AG09319 (cell line): ENCODE measurements around the gene POMT2.
"Not testable (repeated sequence)": the region's sequence is repeated elsewhere in the genome, so short reads cannot be mapped to it uniquely, and the experiment has no call there.

Experiments
- DNase-seq: peaks from one replicate; pipeline ENCODE4 v3.0.0-alpha.2; 2010; ENCODE audit warnings: low read depth; ENCODE audit errors: extremely low read depth
- TF ChIP-seq, protein P1 (sequence below): IDR thresholded peaks from 2 replicates; pipeline ENCODE4 v1.5.1; 2011; ENCODE audit warnings: low read depth, mild to moderate bottlenecking, inconsistent platforms, low read length, moderate library complexity

POMT2 gene

DNA sequence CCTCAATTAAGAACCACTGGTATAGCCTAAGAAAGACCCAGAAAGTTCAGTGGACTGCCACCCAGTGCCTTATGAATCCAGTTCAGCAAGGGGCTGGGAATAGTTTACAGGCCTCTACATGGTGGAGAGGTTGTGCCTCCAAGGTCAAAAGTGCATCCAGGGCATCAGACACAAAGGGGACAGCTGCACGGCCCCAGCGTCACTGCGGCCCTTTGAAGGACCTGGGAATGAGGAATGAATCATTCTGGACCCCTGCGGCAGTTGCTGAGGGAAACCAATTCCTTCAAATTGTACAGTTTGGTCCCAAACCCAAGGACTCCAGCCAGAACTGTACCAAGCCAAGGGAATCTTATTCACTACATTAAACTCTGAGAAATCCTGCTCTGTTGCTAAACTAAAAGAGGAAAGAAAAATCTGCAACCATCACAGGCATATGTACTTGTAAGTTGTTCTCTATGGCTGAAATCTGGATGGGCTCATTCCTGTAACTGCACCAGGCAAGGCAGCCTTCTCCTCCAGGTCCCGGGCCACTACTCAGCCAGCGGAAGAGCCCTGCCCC lies 38.8 kb downstream of the POMT2 start:
- TF ChIP-seq, protein P1, sequence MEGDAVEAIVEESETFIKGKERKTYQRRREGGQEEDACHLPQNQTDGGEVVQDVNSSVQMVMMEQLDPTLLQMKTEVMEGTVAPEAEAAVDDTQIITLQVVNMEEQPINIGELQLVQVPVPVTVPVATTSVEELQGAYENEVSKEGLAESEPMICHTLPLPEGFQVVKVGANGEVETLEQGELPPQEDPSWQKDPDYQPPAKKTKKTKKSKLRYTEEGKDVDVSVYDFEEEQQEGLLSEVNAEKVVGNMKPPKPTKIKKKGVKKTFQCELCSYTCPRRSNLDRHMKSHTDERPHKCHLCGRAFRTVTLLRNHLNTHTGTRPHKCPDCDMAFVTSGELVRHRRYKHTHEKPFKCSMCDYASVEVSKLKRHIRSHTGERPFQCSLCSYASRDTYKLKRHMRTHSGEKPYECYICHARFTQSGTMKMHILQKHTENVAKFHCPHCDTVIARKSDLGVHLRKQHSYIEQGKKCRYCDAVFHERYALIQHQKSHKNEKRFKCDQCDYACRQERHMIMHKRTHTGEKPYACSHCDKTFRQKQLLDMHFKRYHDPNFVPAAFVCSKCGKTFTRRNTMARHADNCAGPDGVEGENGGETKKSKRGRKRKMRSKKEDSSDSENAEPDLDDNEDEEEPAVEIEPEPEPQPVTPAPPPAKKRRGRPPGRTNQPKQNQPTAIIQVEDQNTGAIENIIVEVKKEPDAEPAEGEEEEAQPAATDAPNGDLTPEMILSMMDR: no peak
- no peak for DNase-seq

DNA sequence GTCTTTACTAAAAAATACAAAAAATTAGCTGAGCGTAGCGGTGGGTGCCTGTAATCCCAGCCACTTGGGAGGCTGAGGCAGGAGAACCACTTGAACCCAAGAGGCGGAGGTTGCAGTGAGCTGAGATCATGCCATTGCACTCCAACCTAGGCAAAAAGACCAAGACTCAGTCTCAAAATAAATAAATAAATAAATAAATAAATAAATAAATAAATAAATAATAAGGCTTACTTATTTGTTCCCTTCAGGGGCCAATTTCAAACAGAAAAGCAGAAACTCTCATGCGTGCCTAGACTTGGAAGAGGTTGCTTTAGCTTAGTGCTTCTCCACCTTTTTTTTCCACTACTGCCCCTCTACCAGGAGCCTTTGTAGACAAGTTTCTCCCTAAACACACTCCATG lies 39.8 kb downstream of the POMT2 start:
- DNase-seq: not testable (repeated sequence)

DNA sequence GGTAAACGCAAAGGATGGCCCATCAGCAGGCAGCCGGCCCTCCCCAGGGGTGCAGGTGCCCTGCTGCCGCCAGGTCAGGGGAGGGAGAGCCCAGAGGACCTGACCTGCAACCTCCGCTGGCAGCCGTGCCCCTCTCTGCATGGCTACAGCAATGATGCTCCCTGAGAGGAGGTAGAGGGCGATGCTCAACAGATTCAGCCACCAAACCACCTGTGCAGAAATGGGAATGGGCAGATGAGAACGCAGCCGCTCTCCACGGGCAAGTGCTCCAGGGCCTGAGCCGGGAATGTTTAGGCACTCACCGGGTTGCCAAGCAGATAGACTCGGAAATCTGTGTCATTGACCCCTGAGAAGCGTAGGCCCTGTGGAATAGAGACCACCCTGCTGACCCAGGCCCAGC lies 41.0 kb downstream of the POMT2 start:
- TF ChIP-seq, protein P1: no peak

DNA sequence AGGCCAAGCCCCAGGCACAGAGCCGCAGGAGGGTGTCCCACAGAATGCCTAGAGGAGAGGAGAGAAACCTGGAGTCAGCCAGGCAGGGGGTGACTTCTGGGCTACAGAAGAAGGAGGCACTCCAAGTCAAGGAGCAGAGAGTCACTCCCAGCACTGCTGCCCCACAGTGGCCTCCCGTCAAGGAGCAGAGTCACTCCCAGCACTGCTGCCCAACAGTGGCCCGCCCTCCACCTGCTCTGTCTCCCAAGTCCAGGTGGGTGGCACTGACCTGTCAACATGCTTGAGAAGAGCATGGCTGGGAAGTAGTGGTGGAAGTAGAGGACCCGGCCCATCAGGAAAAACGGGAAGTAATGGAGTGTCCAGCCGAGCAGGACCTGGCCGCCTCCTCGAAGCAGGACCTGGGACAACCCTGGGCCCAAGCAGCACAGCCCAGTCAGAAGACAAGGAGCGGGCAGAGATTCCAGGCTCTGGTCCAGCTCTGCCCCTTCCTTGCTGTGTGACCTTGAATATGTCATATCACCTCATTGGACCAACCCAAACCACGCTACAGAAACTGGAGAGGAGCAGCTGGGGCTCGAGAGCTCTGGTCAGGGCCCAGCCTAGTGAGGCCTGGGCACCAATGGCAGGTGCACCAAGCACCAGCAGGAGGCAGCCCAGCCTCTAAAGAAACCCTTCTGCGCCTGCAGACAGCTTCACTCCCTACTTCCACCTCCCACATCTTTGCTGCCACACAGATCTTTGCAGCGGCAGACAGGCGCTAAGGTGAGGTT lies 42.0 kb downstream of the POMT2 start:
- no peak for DNase-seq
- TF ChIP-seq, protein P1: no peak

More for the DNA sequence above, 41.0 kb downstream of the POMT2 start:
- DNase-seq: no peak

DNA sequence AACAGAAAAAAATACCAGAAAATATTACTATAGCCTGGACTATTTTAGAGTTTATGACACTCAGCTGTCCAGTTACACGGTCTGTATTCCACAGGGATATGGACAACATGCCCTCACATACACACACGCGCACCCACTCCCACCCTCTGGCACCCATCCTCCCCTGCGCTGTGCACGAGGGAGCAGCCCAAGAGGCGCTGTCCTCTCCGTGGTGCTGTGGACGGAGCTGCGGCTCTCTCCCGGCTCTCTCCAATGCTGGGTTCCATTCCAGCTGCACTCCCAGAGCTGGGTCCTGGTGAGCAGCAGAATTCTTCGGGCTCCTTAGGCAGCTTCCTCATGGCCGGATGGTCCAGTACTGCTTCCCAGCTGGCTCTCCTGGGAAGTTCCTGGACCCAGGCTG lies 43.7 kb downstream of the POMT2 start:
- DNase-seq: no peak
- TF ChIP-seq, protein P1: no peak

DNA sequence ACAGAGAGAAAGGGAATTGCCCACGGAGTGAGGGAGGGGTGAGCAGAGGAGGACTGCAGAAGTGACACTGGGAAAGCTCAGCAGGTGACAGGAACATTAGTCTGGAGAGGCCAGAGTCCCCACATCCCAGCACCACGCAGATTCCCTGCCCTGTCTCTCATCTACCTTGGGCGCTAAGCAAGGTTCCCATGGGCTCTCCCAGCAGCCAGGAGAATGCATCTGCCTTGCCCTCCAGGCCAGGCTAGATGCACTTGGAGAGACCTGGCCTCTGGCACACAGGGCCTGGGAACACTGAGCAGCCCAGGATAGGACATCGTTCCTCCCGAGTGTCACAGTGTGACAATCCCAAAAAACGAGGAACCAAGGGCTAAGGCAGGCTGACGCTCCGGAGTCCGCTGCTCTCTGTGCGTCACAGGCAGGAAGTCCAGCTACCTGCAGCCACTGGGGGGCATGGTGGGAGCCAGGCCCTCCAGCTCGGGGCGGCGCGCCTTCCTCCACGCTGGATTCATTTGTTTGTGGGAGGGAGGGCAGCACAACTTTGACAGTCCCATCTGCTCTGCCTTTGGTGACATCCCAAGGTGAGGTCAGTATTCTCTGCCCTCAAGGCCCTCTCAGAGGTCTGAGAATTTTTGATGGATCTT lies 44.3 kb downstream of the POMT2 start:
- TF ChIP-seq, protein P1: no peak
- no peak for DNase-seq

DNA sequence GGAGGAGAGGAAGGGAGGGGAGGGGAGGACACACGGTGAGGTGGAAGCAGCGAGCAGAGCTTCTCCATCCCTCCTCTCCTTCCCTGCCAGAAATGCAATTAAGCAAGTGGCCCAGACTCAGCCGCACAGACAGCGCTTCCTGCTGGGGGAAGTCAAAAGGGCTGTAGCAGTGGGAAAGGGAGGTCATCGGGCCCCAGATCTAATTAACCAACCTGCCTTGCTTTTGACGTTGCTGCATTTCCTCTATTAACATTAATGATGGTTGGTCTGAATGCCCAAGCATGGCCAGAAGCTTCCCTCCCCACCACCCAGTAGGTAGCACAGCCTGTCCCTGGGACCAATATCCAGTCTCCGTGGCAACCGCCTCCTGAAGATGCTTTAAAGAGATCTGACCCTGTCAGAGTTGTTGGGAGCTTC lies 45.1 kb downstream of the POMT2 start:
- TF ChIP-seq, protein P1: no peak
- no peak for DNase-seq
